SK-N-SH treated with all-trans-retinoic acid at 6 μM for 48 hours (cell line): ENCODE data around the gene CHST8.

Source experiments
- ATAC-seq: fragments of 200-7000 bp; cut with Tn5 transposase; 3 replicates; pipeline ENCODE4 v1.9.1; 2020; ENCODE audit warnings: mild to moderate bottlenecking, moderate library complexity
- ARNTL ChIP-seq: fragments of 450-650 bp; formaldehyde crosslinking; IDR thresholded peaks from 2 replicates; pipeline ENCODE4 v1.5.0; 2020; ENCODE audit warnings: low read depth, mild to moderate bottlenecking, moderate library complexity, borderline replicate concordance
- BACH2 ChIP-seq: fragments of 250-450 bp; sonication (Bioruptor Pico); IDR thresholded peaks from 2 replicates; pipeline ENCODE4 v1.9.0; 2021; ENCODE audit warnings: mild to moderate bottlenecking, borderline replicate concordance
- CSDC2 ChIP-seq: fragments of 250-450 bp; sonication (Bioruptor Pico); IDR thresholded peaks from 2 replicates; pipeline ENCODE4 v1.5.0; 2020; ENCODE audit warnings: mild to moderate bottlenecking, moderate library complexity
- ESRRG ChIP-seq: fragments of 250-450 bp; sonication (Bioruptor Pico); IDR thresholded peaks from 2 replicates; pipeline ENCODE4 v1.6.1; 2021; ENCODE audit warnings: mild to moderate bottlenecking
- GLIS3 ChIP-seq: fragments of 250-450 bp; sonication (Bioruptor Pico); IDR thresholded peaks from 2 replicates; pipeline ENCODE4 v1.5.0; 2020; ENCODE audit warnings: mild to moderate bottlenecking, moderate library complexity
- ISL1 ChIP-seq: fragments of 250-450 bp; sonication (Bioruptor Pico); IDR thresholded peaks from 2 replicates; pipeline ENCODE4 v2.1.2; 2022; ENCODE audit warnings: mild to moderate bottlenecking, moderate library complexity
- OSR1 ChIP-seq: fragments of 250-450 bp; sonication (Bioruptor Pico); IDR thresholded peaks from 2 replicates; pipeline ENCODE4 v1.8.0; 2022; ENCODE audit warnings: moderate library complexity, mild to moderate bottlenecking, inconsistent platforms
- PPARA ChIP-seq: fragments of 250-450 bp; sonication (Bioruptor Pico); IDR thresholded peaks from 2 replicates; pipeline ENCODE4 v1.5.0; 2020; ENCODE audit warnings: mild to moderate bottlenecking, borderline replicate concordance
- RARB ChIP-seq: fragments of 250-450 bp; sonication (Bioruptor Pico); IDR thresholded peaks from 2 replicates; pipeline ENCODE4 v1.8.0; 2021; ENCODE audit warnings: mild to moderate bottlenecking, moderate library complexity
- SNAI2 ChIP-seq: fragments of 250-450 bp; sonication (Bioruptor Pico); IDR thresholded peaks from 2 replicates; pipeline ENCODE4 v1.5.0; 2020; ENCODE audit warnings: mild to moderate bottlenecking, moderate library complexity
- TCF4 ChIP-seq: fragments of 250-450 bp; sonication (Bioruptor Pico); IDR thresholded peaks from 2 replicates; pipeline ENCODE4 v1.8.0; 2021; ENCODE audit warnings: mild to moderate bottlenecking, moderate library complexity, borderline replicate concordance
- TOX ChIP-seq: fragments of 250-450 bp; sonication (Bioruptor Pico); IDR thresholded peaks from 2 replicates; pipeline ENCODE4 v1.8.0; 2021; ENCODE audit warnings: mild to moderate bottlenecking, moderate library complexity, borderline replicate concordance
- ZC3H10 ChIP-seq: fragments of 250-450 bp; sonication (Bioruptor Pico); IDR thresholded peaks from 2 replicates; pipeline ENCODE4 v1.5.1; 2021; ENCODE audit warnings: mild to moderate bottlenecking, moderate library complexity
- ZFP3 ChIP-seq: fragments of 250-450 bp; sonication (Bioruptor Pico); IDR thresholded peaks from 2 replicates; pipeline ENCODE4 v1.5.0; 2020; ENCODE audit warnings: mild to moderate bottlenecking, moderate library complexity
- ZFP30 ChIP-seq: fragments of 450-650 bp; formaldehyde crosslinking; IDR thresholded peaks from 2 replicates; pipeline ENCODE4 v1.5.0; 2022; ENCODE audit warnings: mild to moderate bottlenecking, moderate library complexity
- ZNF565 ChIP-seq: fragments of 450-650 bp; formaldehyde crosslinking; conservative IDR thresholded peaks from 2 replicates; pipeline ENCODE4 v1.5.0; 2020; ENCODE audit warnings: low read depth, mild to moderate bottlenecking, moderate library complexity
- ZNF70 ChIP-seq: fragments of 450-650 bp; formaldehyde crosslinking; IDR thresholded peaks from 2 replicates; pipeline ENCODE4 v1.5.0; 2020; ENCODE audit warnings: mild to moderate bottlenecking, moderate library complexity
- ZNF8 ChIP-seq: fragments of 450-650 bp; formaldehyde crosslinking; IDR thresholded peaks from 2 replicates; pipeline ENCODE4 v1.5.0; 2020; ENCODE audit warnings: mild to moderate bottlenecking, moderate library complexity
- TF ChIP-seq, protein P1 (sequence below): fragments of 250-450 bp; sonication (Bioruptor Pico); IDR thresholded peaks from 2 replicates; pipeline ENCODE4 v1.5.0; 2020; ENCODE audit warnings: mild to moderate bottlenecking, moderate library complexity
- TF ChIP-seq, protein P2 (sequence below): fragments of 250-450 bp; sonication (Bioruptor Pico); IDR thresholded peaks from 2 replicates; pipeline ENCODE4 v1.8.0; 2021; ENCODE audit warnings: low read depth, mild to moderate bottlenecking, moderate library complexity, borderline replicate concordance
- TF ChIP-seq, protein P3 (sequence below): fragments of 250-450 bp; sonication (Bioruptor Pico); IDR thresholded peaks from 2 replicates; pipeline ENCODE4 v1.8.0; 2020; ENCODE audit warnings: mild to moderate bottlenecking, moderate library complexity, borderline replicate concordance
- TF ChIP-seq, protein P4 (sequence below): fragments of 250-450 bp; sonication (Bioruptor Pico); IDR thresholded peaks from 2 replicates; pipeline ENCODE4 v1.5.1; 2021; ENCODE audit warnings: mild to moderate bottlenecking, moderate library complexity

Gene CHST8

DNA sequence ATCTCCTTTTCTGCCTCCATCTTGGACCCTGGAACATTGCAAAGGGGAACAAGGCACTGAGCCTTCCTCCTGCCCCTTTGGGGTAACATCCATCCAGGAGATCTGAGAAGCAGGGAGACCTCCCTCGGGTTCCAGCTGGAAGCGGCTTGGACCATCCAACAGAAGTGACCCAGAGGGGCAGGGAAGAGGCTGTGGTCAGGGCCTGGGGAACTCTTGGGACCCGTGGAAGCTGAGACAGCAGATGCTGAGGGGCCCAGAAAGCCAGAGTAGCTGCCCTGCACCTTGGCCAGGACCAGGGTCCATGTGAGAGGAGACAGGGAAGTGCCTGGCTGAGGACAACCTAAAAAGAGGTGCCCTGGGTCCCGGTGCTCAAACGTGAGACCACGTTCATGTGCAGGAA, 153.0 kb downstream of the CHST8 start:
- TF ChIP-seq ZFP3 (CRISPR knock-in tag) (no peak), ZNF8 (CRISPR knock-in tag) (no peak), ZNF70 (CRISPR knock-in tag) (no peak), TOX (CRISPR knock-in tag) (no peak), CSDC2 (no peak), ZFP30 (CRISPR knock-in tag) (no peak), ZC3H10 (no peak), OSR1 (CRISPR knock-in tag) (no peak), GLIS3 (no peak), ARNTL (CRISPR knock-in tag) (no peak), ISL1 (CRISPR knock-in tag) (no peak), RARB (no peak), TCF4 (CRISPR knock-in tag) (no peak), SNAI2 (CRISPR knock-in tag) (no peak), BACH2 (no peak)
- TF ChIP-seq, protein P1, sequence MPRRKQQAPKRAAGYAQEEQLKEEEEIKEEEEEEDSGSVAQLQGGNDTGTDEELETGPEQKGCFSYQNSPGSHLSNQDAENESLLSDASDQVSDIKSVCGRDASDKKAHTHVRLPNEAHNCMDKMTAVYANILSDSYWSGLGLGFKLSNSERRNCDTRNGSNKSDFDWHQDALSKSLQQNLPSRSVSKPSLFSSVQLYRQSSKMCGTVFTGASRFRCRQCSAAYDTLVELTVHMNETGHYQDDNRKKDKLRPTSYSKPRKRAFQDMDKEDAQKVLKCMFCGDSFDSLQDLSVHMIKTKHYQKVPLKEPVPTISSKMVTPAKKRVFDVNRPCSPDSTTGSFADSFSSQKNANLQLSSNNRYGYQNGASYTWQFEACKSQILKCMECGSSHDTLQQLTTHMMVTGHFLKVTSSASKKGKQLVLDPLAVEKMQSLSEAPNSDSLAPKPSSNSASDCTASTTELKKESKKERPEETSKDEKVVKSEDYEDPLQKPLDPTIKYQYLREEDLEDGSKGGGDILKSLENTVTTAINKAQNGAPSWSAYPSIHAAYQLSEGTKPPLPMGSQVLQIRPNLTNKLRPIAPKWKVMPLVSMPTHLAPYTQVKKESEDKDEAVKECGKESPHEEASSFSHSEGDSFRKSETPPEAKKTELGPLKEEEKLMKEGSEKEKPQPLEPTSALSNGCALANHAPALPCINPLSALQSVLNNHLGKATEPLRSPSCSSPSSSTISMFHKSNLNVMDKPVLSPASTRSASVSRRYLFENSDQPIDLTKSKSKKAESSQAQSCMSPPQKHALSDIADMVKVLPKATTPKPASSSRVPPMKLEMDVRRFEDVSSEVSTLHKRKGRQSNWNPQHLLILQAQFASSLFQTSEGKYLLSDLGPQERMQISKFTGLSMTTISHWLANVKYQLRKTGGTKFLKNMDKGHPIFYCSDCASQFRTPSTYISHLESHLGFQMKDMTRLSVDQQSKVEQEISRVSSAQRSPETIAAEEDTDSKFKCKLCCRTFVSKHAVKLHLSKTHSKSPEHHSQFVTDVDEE, result no peak
- TF ChIP-seq, protein P2, sequence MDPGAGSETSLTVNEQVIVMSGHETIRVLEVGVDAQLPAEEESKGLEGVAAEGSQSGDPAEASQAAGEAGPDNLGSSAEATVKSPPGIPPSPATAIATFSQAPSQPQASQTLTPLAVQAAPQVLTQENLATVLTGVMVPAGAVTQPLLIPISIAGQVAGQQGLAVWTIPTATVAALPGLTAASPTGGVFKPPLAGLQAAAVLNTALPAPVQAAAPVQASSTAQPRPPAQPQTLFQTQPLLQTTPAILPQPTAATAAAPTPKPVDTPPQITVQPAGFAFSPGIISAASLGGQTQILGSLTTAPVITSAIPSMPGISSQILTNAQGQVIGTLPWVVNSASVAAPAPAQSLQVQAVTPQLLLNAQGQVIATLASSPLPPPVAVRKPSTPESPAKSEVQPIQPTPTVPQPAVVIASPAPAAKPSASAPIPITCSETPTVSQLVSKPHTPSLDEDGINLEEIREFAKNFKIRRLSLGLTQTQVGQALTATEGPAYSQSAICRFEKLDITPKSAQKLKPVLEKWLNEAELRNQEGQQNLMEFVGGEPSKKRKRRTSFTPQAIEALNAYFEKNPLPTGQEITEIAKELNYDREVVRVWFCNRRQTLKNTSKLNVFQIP (CRISPR knock-in tag), result no peak
- TF ChIP-seq, protein P3, sequence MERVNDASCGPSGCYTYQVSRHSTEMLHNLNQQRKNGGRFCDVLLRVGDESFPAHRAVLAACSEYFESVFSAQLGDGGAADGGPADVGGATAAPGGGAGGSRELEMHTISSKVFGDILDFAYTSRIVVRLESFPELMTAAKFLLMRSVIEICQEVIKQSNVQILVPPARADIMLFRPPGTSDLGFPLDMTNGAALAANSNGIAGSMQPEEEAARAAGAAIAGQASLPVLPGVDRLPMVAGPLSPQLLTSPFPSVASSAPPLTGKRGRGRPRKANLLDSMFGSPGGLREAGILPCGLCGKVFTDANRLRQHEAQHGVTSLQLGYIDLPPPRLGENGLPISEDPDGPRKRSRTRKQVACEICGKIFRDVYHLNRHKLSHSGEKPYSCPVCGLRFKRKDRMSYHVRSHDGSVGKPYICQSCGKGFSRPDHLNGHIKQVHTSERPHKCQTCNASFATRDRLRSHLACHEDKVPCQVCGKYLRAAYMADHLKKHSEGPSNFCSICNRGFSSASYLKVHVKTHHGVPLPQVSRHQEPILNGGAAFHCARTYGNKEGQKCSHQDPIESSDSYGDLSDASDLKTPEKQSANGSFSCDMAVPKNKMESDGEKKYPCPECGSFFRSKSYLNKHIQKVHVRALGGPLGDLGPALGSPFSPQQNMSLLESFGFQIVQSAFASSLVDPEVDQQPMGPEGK (CRISPR knock-in tag), result no peak
- TF ChIP-seq, protein P4, sequence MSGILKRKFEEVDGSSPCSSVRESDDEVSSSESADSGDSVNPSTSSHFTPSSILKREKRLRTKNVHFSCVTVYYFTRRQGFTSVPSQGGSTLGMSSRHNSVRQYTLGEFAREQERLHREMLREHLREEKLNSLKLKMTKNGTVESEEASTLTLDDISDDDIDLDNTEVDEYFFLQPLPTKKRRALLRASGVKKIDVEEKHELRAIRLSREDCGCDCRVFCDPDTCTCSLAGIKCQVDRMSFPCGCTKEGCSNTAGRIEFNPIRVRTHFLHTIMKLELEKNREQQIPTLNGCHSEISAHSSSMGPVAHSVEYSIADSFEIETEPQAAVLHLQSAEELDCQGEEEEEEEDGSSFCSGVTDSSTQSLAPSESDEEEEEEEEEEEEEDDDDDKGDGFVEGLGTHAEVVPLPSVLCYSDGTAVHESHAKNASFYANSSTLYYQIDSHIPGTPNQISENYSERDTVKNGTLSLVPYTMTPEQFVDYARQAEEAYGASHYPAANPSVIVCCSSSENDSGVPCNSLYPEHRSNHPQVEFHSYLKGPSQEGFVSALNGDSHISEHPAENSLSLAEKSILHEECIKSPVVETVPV (CRISPR knock-in tag), result no peak
- TF ChIP-seq, all 23 proteins: peak for 0

DNA sequence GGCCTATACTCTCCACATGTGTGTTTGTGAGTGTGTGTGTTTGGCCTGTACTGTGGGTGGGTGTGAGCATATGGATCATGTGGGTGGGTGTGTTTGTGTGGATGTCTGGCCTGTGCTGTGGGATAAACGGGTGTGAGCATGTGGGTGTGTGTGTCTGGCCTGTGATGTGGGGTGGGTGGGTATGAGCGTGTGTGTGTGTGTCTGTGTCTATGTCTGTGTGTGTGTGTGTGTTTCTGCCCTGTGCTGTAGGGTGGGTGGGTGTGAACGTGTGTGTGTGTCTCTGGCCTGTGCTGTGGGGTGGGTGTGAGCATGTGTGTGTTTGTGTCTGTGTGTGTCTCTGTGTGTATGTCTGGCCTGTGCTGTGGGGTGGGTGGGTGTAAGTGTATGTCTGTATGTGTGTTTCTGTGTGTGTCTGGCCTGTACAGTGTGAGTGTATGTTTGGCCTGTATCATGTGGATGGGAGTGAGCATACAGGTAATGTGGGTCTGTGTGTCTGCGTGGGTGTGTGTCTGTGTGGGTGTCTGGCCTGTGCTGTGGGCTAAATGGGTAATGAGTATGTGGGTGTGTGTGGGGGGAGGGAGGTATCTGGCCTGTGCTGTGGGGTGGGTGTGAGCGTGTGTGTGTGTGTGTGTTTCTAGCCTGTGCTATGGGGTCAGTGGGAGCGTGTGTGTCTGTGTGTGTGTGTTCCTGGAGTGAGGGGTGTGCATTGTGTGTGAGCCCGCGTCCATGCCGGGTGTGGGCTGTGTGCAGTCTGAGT, 154.2 kb downstream of the CHST8 start:
- no peak for ATAC-seq
- TF ChIP-seq, protein P4 (CRISPR knock-in tag), result no peak
- TF ChIP-seq ZFP30 (CRISPR knock-in tag) (no peak), CSDC2 (no peak)

More for the DNA sequence above, 153.0 kb downstream of the CHST8 start:
- ATAC-seq, result no peak

DNA sequence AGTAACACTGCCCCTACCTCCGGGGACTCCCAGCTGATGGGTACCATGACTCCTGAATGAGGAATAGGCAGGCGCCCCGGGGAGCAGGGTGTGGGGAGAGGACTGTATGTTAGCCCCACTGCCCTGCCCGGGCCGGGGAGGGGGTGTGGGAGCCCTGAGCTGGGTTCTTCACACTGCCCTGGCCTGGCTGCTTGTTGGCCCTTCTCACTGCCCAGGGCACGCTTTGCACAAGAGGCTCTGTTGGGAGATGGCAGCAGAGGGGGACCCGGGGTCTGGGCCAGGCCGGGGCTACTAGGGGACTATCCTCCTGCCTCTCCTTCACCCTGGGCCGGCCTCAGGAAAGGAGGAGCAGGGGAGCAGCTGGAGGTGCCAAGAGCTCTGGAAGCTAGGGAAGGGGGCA, 155.6 kb downstream of the CHST8 start:
- no peak for ATAC-seq
- no peak for TF ChIP-seq TCF4 (CRISPR knock-in tag)
- TF ChIP-seq ZC3H10, result no peak
- TF ChIP-seq PPARA (CRISPR knock-in tag), result no peak
- TF ChIP-seq ZNF565 (CRISPR knock-in tag), result no peak
- no peak for TF ChIP-seq GLIS3
- TF ChIP-seq ESRRG (CRISPR knock-in tag), result no peak
- TF ChIP-seq, protein P1, result no peak
- TF ChIP-seq, protein P3 (CRISPR knock-in tag), result no peak
- TF ChIP-seq ARNTL (CRISPR knock-in tag), result no peak
- TF ChIP-seq ZFP30 (CRISPR knock-in tag), result no peak
- TF ChIP-seq OSR1 (CRISPR knock-in tag), result no peak
- no peak for TF ChIP-seq SNAI2 (CRISPR knock-in tag)
- no peak for TF ChIP-seq ZNF70 (CRISPR knock-in tag)
- no peak for TF ChIP-seq TOX (CRISPR knock-in tag)
